Fibroblast of skin of abdomen (primary cell): ENCODE data around the gene N4BP3. TPM values are rescaled to one million over a fixed set of nuclear protein-coding genes. Genes with fewer than 3 reads are reported as not detected.
"Not testable (repeated sequence)": the region's sequence is repeated elsewhere in the genome, so short reads cannot be mapped to it uniquely, and the experiment has no call there.

Source experiments
- DNase-seq: peaks from one replicate; pipeline ENCODE4 v3.0.0-alpha.2; 2013
- polyA plus RNA-seq, 2 experiments: library from polyadenylated mRNA; unstranded; fragments of 120-200 nt; gene quantifications; one replicate each; pipeline ENCODE4 v1.2.1, GENCODE V29; 2013; ENCODE audit not compliant: insufficient read length in 2 of 2

N4BP3 gene
- polyA plus RNA-seq (2013, experiment 1 of 2; ENCODE audit: insufficient read length) = 0.48 TPM
- polyA plus RNA-seq (2013, experiment 2 of 2; ENCODE audit: insufficient read length) = 0.51 TPM

- DNase-seq = peak; percentile 51
Measured at GRCh38 chr5:178113141-178113787, at the start of gene N4BP3. Gene N4BP3, plus strand, starts transcription at chr5:178113532. Its CDS starts 6,052 bp downstream, at chr5:178119584.

GRCh38 chr5:178067755-178068154 lies 45.6 kb upstream of the N4BP3 start:
- DNase-seq = no peak

GRCh38 chr5:178068293-178068692 lies 45.0 kb upstream of the N4BP3 start:
- no peak for DNase-seq

GRCh38 chr5:178069909-178070308 lies 43.4 kb upstream of the N4BP3 start:
- no peak for DNase-seq

GRCh38 chr5:178071108-178071507 lies 42.2 kb upstream of the N4BP3 start:
- no peak for DNase-seq

GRCh38 chr5:178072749-178073148 lies 40.6 kb upstream of the N4BP3 start:
- no peak for DNase-seq

- no peak for DNase-seq
Measured at GRCh38 chr5:178074266-178074952, 38.9 kb upstream of the N4BP3 start.

- not testable (repeated sequence) for DNase-seq
Measured at GRCh38 chr5:178076965-178077364, 36.4 kb upstream of the N4BP3 start.

GRCh38 chr5:178077751-178078150 lies 35.6 kb upstream of the N4BP3 start:
- no peak for DNase-seq

GRCh38 chr5:178078197-178079010 lies 34.9 kb upstream of the N4BP3 start:
- DNase-seq = peak; percentile 48

GRCh38 chr5:178080056-178080455 lies 33.3 kb upstream of the N4BP3 start:
- DNase-seq = no peak

GRCh38 chr5:178080618-178081410 lies 32.5 kb upstream of the N4BP3 start:
- no peak for DNase-seq

GRCh38 chr5:178081571-178082243 lies 31.6 kb upstream of the N4BP3 start:
- DNase-seq = no peak

- no peak for DNase-seq
Measured at GRCh38 chr5:178083922-178084321, 29.4 kb upstream of the N4BP3 start.

- no peak for DNase-seq
Measured at GRCh38 chr5:178085316-178085715, 28.0 kb upstream of the N4BP3 start.

GRCh38 chr5:178086266-178086665 lies 27.1 kb upstream of the N4BP3 start:
- no peak for DNase-seq

GRCh38 chr5:178087199-178087598 lies 26.1 kb upstream of the N4BP3 start:
- DNase-seq = not testable (repeated sequence)

GRCh38 chr5:178090856-178091255 lies 22.5 kb upstream of the N4BP3 start:
- no peak for DNase-seq

- no peak for DNase-seq
Measured at GRCh38 chr5:178093134-178093533, 20.2 kb upstream of the N4BP3 start.

- DNase-seq = no peak
Measured at GRCh38 chr5:178094345-178094744, 19.0 kb upstream of the N4BP3 start.

GRCh38 chr5:178098685-178099084 lies 14.6 kb upstream of the N4BP3 start:
- no peak for DNase-seq

GRCh38 chr5:178103612-178104011 lies 9.7 kb upstream of the N4BP3 start:
- DNase-seq = no peak
